Transverse colon (tissue), 4 donors: Measurements from ENCODE around the gene USP17L12. TPM values are rescaled to one million over a fixed set of nuclear protein-coding genes. Genes with fewer than 3 reads are reported as not detected.
"Not testable (repeated sequence)": the region's sequence is repeated elsewhere in the genome, so short reads cannot be mapped to it uniquely, and the experiment has no call there.

Source experiments
- DNase-seq: peaks from one replicate; pipeline ENCODE4 v3.0.0-alpha.2; 2019
- H3K27ac ChIP-seq, 4 donors: fragments of 200-600 bp; sonication (generic); 2 replicates each; pipeline ENCODE4 v1.5.1; 2016 to 2018; ENCODE audit warnings: inconsistent platforms in 4 of 4
- H3K27me3 ChIP-seq: fragments of 200-600 bp; sonication (generic); 2 replicates; pipeline ENCODE4 v1.5.1; 2017; ENCODE audit warnings: inconsistent platforms
- H3K36me3 ChIP-seq, 4 donors: fragments of 200-600 bp; sonication (generic); 2 replicates each; pipeline ENCODE4 v1.5.1; 2017 to 2019; ENCODE audit warnings: inconsistent platforms in 4 of 4
- H3K4me1 ChIP-seq, 4 donors: fragments of 200-600 bp; sonication (generic); 2 replicates each; pipeline ENCODE4 v1.5.1; 2017 to 2020; ENCODE audit warnings: inconsistent platforms in 4 of 4
- H3K4me3 ChIP-seq, 4 donors: fragments of 200-600 bp; sonication (generic); 1 replicate in 1 of 4; 2 replicates in 3 of 4; pipeline versions ENCODE4 v1.5.1 to v1.6.1; 2017 to 2019; ENCODE audit warnings: inconsistent platforms in 4 of 4
- H3K9me3 ChIP-seq, 2 donors: fragments of 200-600 bp; sonication (generic); 2 replicates each; pipeline ENCODE4 v1.5.1; 2017 to 2019; ENCODE audit warnings: inconsistent platforms in 2 of 2
- WGBS, 2 donors: methylation state at CpG; one replicate each; pipeline ENCODE4 v1.1.5; 2018; ENCODE audit warnings: low coverage in 1 of 2; 5-methylcytosine and 5-hydroxymethylcytosine counted together
- in situ Hi-C, 4 donors: fragments of 200-750 bp; cut with MboI; loops; one replicate each; pipeline versions ENCODE4 v1.15.0 to v1.15.1; 2017; ENCODE audit warnings: low sequenced_read_pairs in 3 of 4, low pct_ligation_motif_present in 1 of 4, low pct_unique_long_range_greater_than_20kb in 1 of 4
- intact Hi-C: fragments of 100-400 bp; cut with DNase I; formaldehyde crosslinking; loops from one replicate; pipeline ENCODE4 v1.15.1; 2023; ENCODE audit warnings: low total_unique reads
- total RNA-seq, 4 donors: library from RNA; depleted of rRNA; stranded (reverse); fragments of >200 nt; gene quantifications; one replicate each; pipeline ENCODE4 v1.1.0, GENCODE V29; 2016

USP17L12 gene
- total RNA-seq, 4 donors from 2014 or later, result not detected

GRCh38 chr4:9253078-9253477 lies 33.1 kb downstream of the USP17L12 start, which contains the start of gene USP17L19:
Gene USP17L19, plus strand, starts transcription at chr4:9253378. Its CDS starts 0 bp downstream, at chr4:9253378.
- in situ Hi-C loops, H3K4me1 ChIP-seq, DNase-seq, intact Hi-C loops, H3K9me3 ChIP-seq, H3K36me3 ChIP-seq, H3K27ac ChIP-seq, H3K4me3 ChIP-seq, H3K27me3 ChIP-seq: not testable (repeated sequence)
- no CpG with 5 or more reads among the region's 13 CpGs for WGBS, 2 donors

- DNase-seq, H3K4me3 ChIP-seq, H3K4me1 ChIP-seq, intact Hi-C loops, H3K27me3 ChIP-seq, in situ Hi-C loops, H3K27ac ChIP-seq, H3K36me3 ChIP-seq, H3K9me3 ChIP-seq: not testable (repeated sequence)
- no CpG with 5 or more reads among the region's 15 CpGs for WGBS, 2 donors
These were observed 37.9 kb downstream of the USP17L12 start, which contains the start of gene USP17L20 for GRCh38 chr4:9257824-9258223. Gene USP17L20, plus strand, starts transcription at chr4:9258124. Its CDS starts 0 bp downstream, at chr4:9258124.

GRCh38 chr4:9262572-9262971 lies 42.6 kb downstream of the USP17L12 start, which contains the start of gene USP17L21:
Gene USP17L21, plus strand, starts transcription at chr4:9262872. Its CDS starts 0 bp downstream, at chr4:9262872.
- H3K27me3 ChIP-seq, H3K4me3 ChIP-seq, intact Hi-C loops, H3K9me3 ChIP-seq, H3K36me3 ChIP-seq, H3K4me1 ChIP-seq, H3K27ac ChIP-seq, in situ Hi-C loops, DNase-seq: not testable (repeated sequence)
- no CpG with 5 or more reads among the region's 13 CpGs for WGBS, 2 donors

GRCh38 chr4:9267319-9267718 lies 47.4 kb downstream of the USP17L12 start, which contains the start of gene USP17L22:
Gene USP17L22, plus strand, starts transcription at chr4:9267619. Its CDS starts 0 bp downstream, at chr4:9267619.
- WGBS, 2 donors, result no CpG with 5 or more reads among the region's 15 CpGs
- in situ Hi-C loops, H3K27me3 ChIP-seq, H3K4me1 ChIP-seq, H3K4me3 ChIP-seq, H3K27ac ChIP-seq, DNase-seq, H3K36me3 ChIP-seq, H3K9me3 ChIP-seq, intact Hi-C loops: not testable (repeated sequence)

Other genes with a start within 250 kb of the USP17L12 start
- not detected for gene FAM90A26, start 49.7 kb upstream of the USP17L12 start, total RNA-seq
- gene USP17L10, start 9.5 kb upstream of the USP17L12 start, total RNA-seq, result not detected
- gene USP17L11, start 4.7 kb upstream of the USP17L12 start, total RNA-seq, result not detected
- gene USP17L13, start 4.7 kb downstream of the USP17L12 start, total RNA-seq, result not detected
- not detected for gene USP17L15, start 14.2 kb downstream of the USP17L12 start, total RNA-seq
- not detected for gene USP17L17, start 23.7 kb downstream of the USP17L12 start, total RNA-seq
- not detected for gene USP17L18, start 28.5 kb downstream of the USP17L12 start, total RNA-seq
- not detected for gene USP17L19, start 33.2 kb downstream of the USP17L12 start, total RNA-seq
- not detected for gene USP17L20, start 38.0 kb downstream of the USP17L12 start, total RNA-seq
- gene USP17L21, start 42.7 kb downstream of the USP17L12 start, total RNA-seq, result not detected
- gene USP17L22, start 47.5 kb downstream of the USP17L12 start, total RNA-seq, result not detected
- gene USP17L24, start 105.0 kb downstream of the USP17L12 start, total RNA-seq, result not detected
- not detected for gene USP17L25, start 109.8 kb downstream of the USP17L12 start, total RNA-seq
- gene USP17L26, start 114.5 kb downstream of the USP17L12 start, total RNA-seq, result not detected
- gene USP17L5, start 119.3 kb downstream of the USP17L12 start, total RNA-seq, result not detected
- not detected for gene USP17L27, start 124.0 kb downstream of the USP17L12 start, total RNA-seq
- gene USP17L28, start 128.7 kb downstream of the USP17L12 start, total RNA-seq, result not detected
- gene USP17L29, start 133.5 kb downstream of the USP17L12 start, total RNA-seq, result not detected
- gene USP17L30, start 143.0 kb downstream of the USP17L12 start, total RNA-seq, result not detected
- gene DEFB131A, start 224.3 kb downstream of the USP17L12 start, total RNA-seq, result not detected